HEK293 (cell line): ENCODE results near the gene GLCE.
A peak's percentile ranks its signal among the peaks of the same experiment; 100 is the strongest.

Source experiments
- KLF10 ChIP-seq: fragments of 450-650 bp; IDR thresholded peaks from 2 replicates; pipeline ENCODE4 v1.5.1; 2018; ENCODE audit warnings: missing biosample characterization, mild to moderate bottlenecking, missing genetic modification characterization
- MZF1 ChIP-seq: fragments of 450-650 bp; formaldehyde crosslinking; IDR thresholded peaks from 2 replicates; pipeline ENCODE4 v1.5.1; 2017; ENCODE audit warnings: missing biosample characterization, missing genetic modification characterization, borderline replicate concordance
- TCF7L2 ChIP-seq: IDR thresholded peaks from 2 replicates; pipeline ENCODE4 v1.6.1; 2011; ENCODE audit warnings: low read depth, mild to moderate bottlenecking, inconsistent platforms, low read length, moderate library complexity, borderline replicate concordance
- ZBTB48 ChIP-seq: fragments of 450-650 bp; formaldehyde crosslinking; IDR thresholded peaks from 2 replicates; pipeline ENCODE4 v1.5.1; 2016; ENCODE audit warnings: missing biosample characterization, missing genetic modification characterization
- ZNF10 ChIP-seq: fragments of 450-650 bp; formaldehyde crosslinking; IDR thresholded peaks from 2 replicates; pipeline ENCODE4 v1.5.1; 2017; ENCODE audit warnings: missing biosample characterization, missing genetic modification characterization
- ZNF175 ChIP-seq: fragments of 450-650 bp; formaldehyde crosslinking; IDR thresholded peaks from 2 replicates; pipeline ENCODE4 v1.5.1; 2016; ENCODE audit warnings: missing biosample characterization, missing genetic modification characterization
- ZNF416 ChIP-seq: fragments of 450-650 bp; formaldehyde crosslinking; IDR thresholded peaks from 2 replicates; pipeline ENCODE4 v1.5.1; 2016; ENCODE audit warnings: missing biosample characterization, missing genetic modification characterization
- ZNF677 ChIP-seq: fragments of 450-650 bp; IDR thresholded peaks from 2 replicates; pipeline ENCODE4 v1.5.0; 2018; ENCODE audit warnings: missing biosample characterization, mild to moderate bottlenecking, missing genetic modification characterization, moderate library complexity
- TF ChIP-seq, protein P1 (sequence below): fragments of 450-650 bp; formaldehyde crosslinking; IDR thresholded peaks from 2 replicates; pipeline ENCODE4 v1.5.1; 2016; ENCODE audit warnings: missing biosample characterization, missing genetic modification characterization

DNA sequence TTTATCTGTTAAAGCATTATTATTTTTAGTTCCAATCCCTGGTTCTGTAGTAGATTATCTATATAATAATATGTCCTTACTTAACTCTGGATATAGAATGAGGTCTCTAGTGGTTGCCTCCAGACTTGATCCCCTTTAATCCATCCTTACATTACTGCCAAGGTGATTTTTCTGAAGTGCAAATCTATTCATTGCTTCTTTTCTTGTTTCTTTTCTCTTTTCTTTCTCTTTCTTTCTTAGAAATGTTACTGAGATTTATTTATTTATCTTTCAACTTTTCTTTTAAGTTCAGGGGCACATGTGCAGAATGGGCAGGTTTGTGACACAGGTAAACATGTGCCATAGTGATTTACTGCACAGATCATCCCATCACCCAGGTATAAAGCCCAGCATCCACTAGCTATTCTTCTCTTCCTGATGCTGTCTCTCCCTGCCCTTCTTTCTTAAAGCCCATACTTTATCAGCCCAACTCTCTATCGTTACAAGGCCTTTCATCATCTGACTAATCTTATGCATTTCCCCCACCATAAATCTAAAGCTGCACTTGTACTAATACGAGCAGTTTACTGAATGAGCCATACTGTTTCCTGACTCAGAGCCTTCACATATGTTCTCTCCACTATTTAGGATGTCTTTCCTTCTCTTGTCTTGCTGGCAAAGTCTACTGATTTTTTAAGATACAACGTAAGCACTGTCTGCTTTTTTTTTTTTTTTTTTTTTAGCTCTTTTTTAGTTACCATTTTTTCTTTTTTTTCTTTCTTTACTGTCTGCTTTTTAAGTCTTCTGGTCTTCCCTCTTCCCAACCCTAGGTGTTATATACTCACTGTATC, 4.6 kb downstream of the GLCE start:
- no peak for TF ChIP-seq ZNF416 (tag by site-specific recombination)
- TF ChIP-seq ZNF10, result no peak; the same call in 1 of the 2 replicates
- no peak for TF ChIP-seq ZBTB48 (tag by site-specific recombination)
- TF ChIP-seq TCF7L2, result no peak
- TF ChIP-seq, protein P1, sequence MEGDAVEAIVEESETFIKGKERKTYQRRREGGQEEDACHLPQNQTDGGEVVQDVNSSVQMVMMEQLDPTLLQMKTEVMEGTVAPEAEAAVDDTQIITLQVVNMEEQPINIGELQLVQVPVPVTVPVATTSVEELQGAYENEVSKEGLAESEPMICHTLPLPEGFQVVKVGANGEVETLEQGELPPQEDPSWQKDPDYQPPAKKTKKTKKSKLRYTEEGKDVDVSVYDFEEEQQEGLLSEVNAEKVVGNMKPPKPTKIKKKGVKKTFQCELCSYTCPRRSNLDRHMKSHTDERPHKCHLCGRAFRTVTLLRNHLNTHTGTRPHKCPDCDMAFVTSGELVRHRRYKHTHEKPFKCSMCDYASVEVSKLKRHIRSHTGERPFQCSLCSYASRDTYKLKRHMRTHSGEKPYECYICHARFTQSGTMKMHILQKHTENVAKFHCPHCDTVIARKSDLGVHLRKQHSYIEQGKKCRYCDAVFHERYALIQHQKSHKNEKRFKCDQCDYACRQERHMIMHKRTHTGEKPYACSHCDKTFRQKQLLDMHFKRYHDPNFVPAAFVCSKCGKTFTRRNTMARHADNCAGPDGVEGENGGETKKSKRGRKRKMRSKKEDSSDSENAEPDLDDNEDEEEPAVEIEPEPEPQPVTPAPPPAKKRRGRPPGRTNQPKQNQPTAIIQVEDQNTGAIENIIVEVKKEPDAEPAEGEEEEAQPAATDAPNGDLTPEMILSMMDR (tag by site-specific recombination), result no peak
- no peak for TF ChIP-seq ZNF175 (tag by site-specific recombination)
- TF ChIP-seq KLF10 (tag by site-specific recombination), result no peak
- TF ChIP-seq MZF1 (tag by site-specific recombination), result peak; percentile 73
- TF ChIP-seq ZNF677 (tag by site-specific recombination), result no peak
